K562 (cell line): ENCODE measurements around the gene NDUFS8. TPM values are rescaled to one million over a fixed set of nuclear protein-coding genes. Genes with fewer than 3 reads are reported as not detected.

Experiments
- BCLAF1 ChIP-seq, 2 experiments: fragments of 450-650 bp in 1 of 2; IDR thresholded peaks; 2 replicates each; pipeline ENCODE4 v1.6.1; 2011 to 2017; ENCODE audit warnings: low read depth in 2 of 2, antibody characterized with exemption in 1 of 2, borderline replicate concordance in 1 of 2, low read length in 1 of 2, mild to moderate bottlenecking in 1 of 2, mixed read lengths in 1 of 2; ENCODE audit not compliant: control insufficient read depth in 1 of 2
- CC2D1A ChIP-seq: fragments of 450-650 bp; IDR thresholded peaks from 2 replicates; pipeline ENCODE4 v1.6.1; 2017; ENCODE audit warnings: mild to moderate bottlenecking
- HCFC1 ChIP-seq: IDR thresholded peaks from 2 replicates; pipeline ENCODE4 v1.6.1; 2012; ENCODE audit warnings: low read depth, low read length, improper control_type of control experiment
- HDAC6 ChIP-seq: IDR thresholded peaks from 2 replicates; pipeline ENCODE4 v1.6.1; 2012; ENCODE audit warnings: low read depth, mild to moderate bottlenecking, control low read depth, inconsistent platforms, low read length, moderate library complexity
- MAFG ChIP-seq: fragments of 450-650 bp; conservative IDR thresholded peaks from 2 replicates; pipeline ENCODE4 v1.6.1; 2016; ENCODE audit warnings: missing genetic modification characterization, missing compliant biosample characterization
- NR2F6 ChIP-seq: fragments of 450-650 bp; formaldehyde crosslinking; IDR thresholded peaks from 2 replicates; pipeline ENCODE4 v1.4.0; 2020; ENCODE audit warnings: mild to moderate bottlenecking
- TCF7 ChIP-seq: sonication (generic); IDR thresholded peaks from 2 replicates; pipeline ENCODE4 v1.6.1; 2016; ENCODE audit warnings: antibody characterized with exemption, borderline replicate concordance
- ZC3H8 ChIP-seq: fragments of 450-650 bp; IDR thresholded peaks from 2 replicates; pipeline ENCODE4 v1.6.1; 2017
- ZNF274 ChIP-seq: IDR thresholded peaks from 2 replicates; pipeline ENCODE4 v1.6.1; 2011; ENCODE audit warnings: low read depth, mild to moderate bottlenecking, low read length, moderate library complexity, borderline replicate concordance
- ZNF518B ChIP-seq: fragments of 250-450 bp; sonication (Bioruptor Pico); IDR thresholded peaks from 2 replicates; pipeline ENCODE4 v1.5.0; 2021; ENCODE audit warnings: mild to moderate bottlenecking, moderate library complexity
- ZNF75A ChIP-seq: fragments of 450-650 bp; formaldehyde crosslinking; IDR thresholded peaks from 2 replicates; pipeline ENCODE4 v1.4.0; 2020; ENCODE audit warnings: mild to moderate bottlenecking
- polyA plus RNA-seq, 8 experiments: library from polyadenylated mRNA; depleted of rRNA in 4 of 8; stranded (reverse) in 5 of 8; unstranded in 3 of 8; fragments of >200 nt; fragmentation: Nextera tagmentation in 2 of 8; fragmentation: Illumina TruSeq in 1 of 8; extraction: Ambion mirVana in 2 of 8; extraction: Trizol in 1 of 8; gene quantifications; 2 replicates each; pipeline versions ENCODE4 v1.2.1 to v1.2.3, GENCODE V29; 2011 to 2014; ENCODE audit warnings: inconsistent platforms in 1 of 8, missing spikeins in 1 of 8
- total RNA-seq, 7 experiments: library from RNA; depleted of rRNA in 6 of 7; stranded (reverse); fragments of >200 nt in 6 of 7; fragmentation: Illumina TruSeq in 2 of 7; extraction: Trizol in 2 of 7; gene quantifications; 2 replicates each; pipeline versions ENCODE4 v1.2.1 to v1.2.3, GENCODE V29; 2011 to 2021; ENCODE audit warnings: low replicate concordance in 1 of 7
- TF ChIP-seq, protein P1 (sequence below), 2 experiments: fragments of 200-800 bp in 1 of 2; sonication (Bioruptor generic) in 1 of 2; sonication (generic) in 1 of 2; formaldehyde crosslinking in 1 of 2; IDR thresholded peaks in 1 of 2; conservative IDR thresholded peaks in 1 of 2; 2 replicates each; pipeline versions ENCODE4 v1.5.0 to v1.6.1; 2016 to 2020; ENCODE audit warnings: missing compliant biosample characterization in 1 of 2, missing genetic modification characterization in 1 of 2, missing genetic modification reagents in 1 of 2
- TF ChIP-seq, protein P2 (sequence below), 2 experiments: fragments of 450-650 bp; conservative IDR thresholded peaks; 2 replicates each; pipeline ENCODE4 v1.6.1; 2017; ENCODE audit warnings: mild to moderate bottlenecking in 2 of 2, moderate library complexity in 2 of 2
- TF ChIP-seq, protein P3 (sequence below), 2 experiments: fragments of 250-450 bp in 1 of 2; fragments of 450-650 bp in 1 of 2; sonication (Bioruptor Pico) in 1 of 2; IDR thresholded peaks; 2 replicates each; pipeline versions ENCODE4 v1.6.1 to v1.8.0; 2016 to 2021; ENCODE audit warnings: mild to moderate bottlenecking in 2 of 2, moderate library complexity in 2 of 2, missing compliant biosample characterization in 1 of 2, missing genetic modification characterization in 1 of 2

Gene NDUFS8
- total and polyA plus RNA-seq, 9 of the 15 experiments (the other 6 are each of a cell fraction or from before 2014, with no cell fraction given): 36.5 to 351 (median 101) TPM

- TF ChIP-seq, protein P1, sequence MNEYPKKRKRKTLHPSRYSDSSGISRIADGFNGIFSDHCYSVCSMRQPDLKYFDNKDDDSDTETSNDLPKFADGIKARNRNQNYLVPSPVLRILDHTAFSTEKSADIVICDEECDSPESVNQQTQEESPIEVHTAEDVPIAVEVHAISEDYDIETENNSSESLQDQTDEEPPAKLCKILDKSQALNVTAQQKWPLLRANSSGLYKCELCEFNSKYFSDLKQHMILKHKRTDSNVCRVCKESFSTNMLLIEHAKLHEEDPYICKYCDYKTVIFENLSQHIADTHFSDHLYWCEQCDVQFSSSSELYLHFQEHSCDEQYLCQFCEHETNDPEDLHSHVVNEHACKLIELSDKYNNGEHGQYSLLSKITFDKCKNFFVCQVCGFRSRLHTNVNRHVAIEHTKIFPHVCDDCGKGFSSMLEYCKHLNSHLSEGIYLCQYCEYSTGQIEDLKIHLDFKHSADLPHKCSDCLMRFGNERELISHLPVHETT (CRISPR knock-in tag; conservative IDR thresholded peaks at IDR 0.05 in 1 of 2, IDR thresholded peaks at IDR 0.05 in 1 of 2): 0 out of 4 replicates have a peak, but pooled peaks of 1 of the 2 experiments have one; percentile 28
- TF ChIP-seq CC2D1A (peak; percentile 67; the same call in 1 of the 2 replicates), ZC3H8 (no peak), HDAC6 (no peak), HCFC1 (no peak), ZNF518B (CRISPR knock-in tag) (no peak), ZNF274 (no peak), NR2F6 (CRISPR knock-in tag) (no peak), BCLAF1 (IDR thresholded peaks at IDR 0.05; ENCODE audit: borderline replicate concordance in 1 of 2, control insufficient read depth in 1 of 2, low read depth in 2 of 2, low read length in 1 of 2) (no peak), ZNF75A (CRISPR knock-in tag) (no peak), TCF7 (no peak), MAFG (tag) (peak; percentile 22; the same call in 1 of the 2 replicates)
- TF ChIP-seq, protein P2, sequence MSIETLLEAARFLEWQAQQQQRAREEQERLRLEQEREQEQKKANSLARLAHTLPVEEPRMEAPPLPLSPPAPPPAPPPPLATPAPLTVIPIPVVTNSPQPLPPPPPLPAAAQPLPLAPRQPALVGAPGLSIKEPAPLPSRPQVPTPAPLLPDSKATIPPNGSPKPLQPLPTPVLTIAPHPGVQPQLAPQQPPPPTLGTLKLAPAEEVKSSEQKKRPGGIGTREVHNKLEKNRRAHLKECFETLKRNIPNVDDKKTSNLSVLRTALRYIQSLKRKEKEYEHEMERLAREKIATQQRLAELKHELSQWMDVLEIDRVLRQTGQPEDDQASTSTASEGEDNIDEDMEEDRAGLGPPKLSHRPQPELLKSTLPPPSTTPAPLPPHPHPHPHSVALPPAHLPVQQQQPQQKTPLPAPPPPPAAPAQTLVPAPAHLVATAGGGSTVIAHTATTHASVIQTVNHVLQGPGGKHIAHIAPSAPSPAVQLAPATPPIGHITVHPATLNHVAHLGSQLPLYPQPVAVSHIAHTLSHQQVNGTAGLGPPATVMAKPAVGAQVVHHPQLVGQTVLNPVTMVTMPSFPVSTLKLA (conservative IDR thresholded peaks at IDR 0.05): peak; percentile 70 to 72
- TF ChIP-seq, protein P3, sequence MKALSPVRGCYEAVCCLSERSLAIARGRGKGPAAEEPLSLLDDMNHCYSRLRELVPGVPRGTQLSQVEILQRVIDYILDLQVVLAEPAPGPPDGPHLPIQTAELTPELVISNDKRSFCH (CRISPR knock-in tag; IDR thresholded peaks at IDR 0.05): no peak
- TF ChIP-seq, protein P3 (tag; IDR thresholded peaks at IDR 0.05): no peak
Observed at GRCh38 chr11:68009391-68010089, 20.9 kb upstream of the NDUFS8 start (continued).
